HepG2 (cell line): ENCODE measurements around the gene SYT8. TPM values are rescaled to one million over a fixed set of nuclear protein-coding genes. Genes with fewer than 3 reads are reported as not detected.
A peak's percentile ranks its signal among the peaks of the same experiment; 100 is the strongest.

Experiments
- ARNT ChIP-seq: fragments of 450-650 bp; IDR thresholded peaks from 2 replicates; pipeline ENCODE4 v1.6.1; 2017
- ETV6 ChIP-seq: sonication (generic); formaldehyde crosslinking; conservative IDR thresholded peaks from 2 replicates; pipeline ENCODE4 v1.4.0; 2020; ENCODE audit warnings: missing genetic modification reagents
- HIVEP1 ChIP-seq: sonication (generic); formaldehyde crosslinking; IDR thresholded peaks from 2 replicates; pipeline ENCODE4 v1.4.0; 2020; ENCODE audit warnings: mild to moderate bottlenecking, missing genetic modification reagents
- HNRNPL ChIP-seq: fragments of 200-400 bp; formaldehyde crosslinking; IDR thresholded peaks from 2 replicates; pipeline ENCODE4 v1.6.1; 2017; ENCODE audit warnings: mild to moderate bottlenecking, low read depth, low read length
- KLF12 ChIP-seq: sonication (generic); formaldehyde crosslinking; IDR thresholded peaks from 2 replicates; pipeline ENCODE4 v1.4.0; 2020; ENCODE audit warnings: missing genetic modification reagents, borderline replicate concordance
- NFIC ChIP-seq: IDR thresholded peaks from 2 replicates; pipeline ENCODE4 v1.6.1; 2012; ENCODE audit warnings: mild to moderate bottlenecking, low read length, inconsistent platforms
- NR2F1 ChIP-seq, 2 experiments: fragments of 450-650 bp in 1 of 2; formaldehyde crosslinking in 1 of 2; IDR thresholded peaks; 2 replicates each; pipeline versions ENCODE4 v1.5.0 to v1.6.1; 2016 to 2020; ENCODE audit warnings: mild to moderate bottlenecking in 1 of 2, missing compliant biosample characterization in 1 of 2, missing genetic modification reagents in 1 of 2, moderate library complexity in 1 of 2
- PHF20 ChIP-seq: sonication (generic); formaldehyde crosslinking; IDR thresholded peaks from 2 replicates; pipeline ENCODE4 v1.5.0; 2020; ENCODE audit warnings: mild to moderate bottlenecking, missing genetic modification reagents
- SP4 ChIP-seq: sonication (generic); formaldehyde crosslinking; IDR thresholded peaks from 2 replicates; pipeline ENCODE4 v1.8.1; 2023; ENCODE audit warnings: mild to moderate bottlenecking, missing genetic modification reagents
- ZBTB2 ChIP-seq: sonication (generic); formaldehyde crosslinking; IDR thresholded peaks from 2 replicates; pipeline ENCODE4 v1.8.0; 2022; ENCODE audit warnings: low read depth, missing genetic modification reagents
- ZBTB21 ChIP-seq: sonication (generic); formaldehyde crosslinking; IDR thresholded peaks from 2 replicates; pipeline ENCODE4 v1.4.0; 2020; ENCODE audit warnings: missing genetic modification reagents
- ZNF17 ChIP-seq: sonication (generic); formaldehyde crosslinking; IDR thresholded peaks from 2 replicates; pipeline ENCODE4 v1.5.0; 2020; ENCODE audit warnings: mild to moderate bottlenecking, missing genetic modification reagents
- ZNF350 ChIP-seq: sonication (generic); formaldehyde crosslinking; IDR thresholded peaks from 2 replicates; pipeline ENCODE4 v1.4.0; 2020; ENCODE audit warnings: mild to moderate bottlenecking, low read depth, missing genetic modification reagents, borderline replicate concordance
- ZNF367 ChIP-seq: sonication (generic); formaldehyde crosslinking; IDR thresholded peaks from 2 replicates; pipeline ENCODE4 v1.4.0; 2020; ENCODE audit warnings: missing genetic modification reagents, borderline replicate concordance
- ZNF678 ChIP-seq: sonication (generic); formaldehyde crosslinking; IDR thresholded peaks from 2 replicates; pipeline ENCODE4 v1.4.0; 2020; ENCODE audit warnings: mild to moderate bottlenecking, missing genetic modification reagents
- ZNF839 ChIP-seq: sonication (generic); formaldehyde crosslinking; IDR thresholded peaks from 2 replicates; pipeline ENCODE4 v1.4.0; 2020; ENCODE audit warnings: missing genetic modification reagents, mild to moderate bottlenecking, borderline replicate concordance
- polyA plus RNA-seq, 8 experiments: library from polyadenylated mRNA; depleted of rRNA in 3 of 8; stranded (reverse) in 7 of 8; unstranded in 1 of 8; fragments of >200 nt; fragmentation: Illumina TruSeq in 4 of 8; extraction: Trizol in 4 of 8; gene quantifications; 2 replicates each; pipeline versions ENCODE4 v1.2.1 to v1.2.3, GENCODE V29; 2011 to 2016; ENCODE audit warnings: low read depth in 4 of 8, missing spikeins in 1 of 8, mixed read lengths in 1 of 8; ENCODE audit not compliant: insufficient read depth in 1 of 8
- total RNA-seq, 5 experiments: library from RNA; depleted of rRNA; stranded (reverse); fragments of >200 nt; fragmentation: Illumina TruSeq; extraction: Trizol; gene quantifications; 2 replicates each; pipeline ENCODE4 v1.2.3, GENCODE V29; 2016; ENCODE audit warnings: low read depth in 1 of 5
- TF ChIP-seq, protein P1 (sequence below): sonication (generic); formaldehyde crosslinking; conservative IDR thresholded peaks from 2 replicates; pipeline ENCODE4 v1.8.0; 2022; ENCODE audit warnings: mild to moderate bottlenecking, moderate library complexity, missing genetic modification reagents
- TF ChIP-seq, protein P2 (sequence below): sonication (generic); formaldehyde crosslinking; IDR thresholded peaks from 2 replicates; pipeline ENCODE4 v1.4.0; 2020; ENCODE audit warnings: missing genetic modification reagents, borderline replicate concordance
- TF ChIP-seq, protein P3 (sequence below): sonication (generic); formaldehyde crosslinking; IDR thresholded peaks from 2 replicates; pipeline ENCODE4 v1.4.0; 2020; ENCODE audit warnings: mild to moderate bottlenecking, missing genetic modification reagents

The SYT8 gene
- total and polyA plus RNA-seq, 2 of the 13 experiments (the other 11 are each of a cell fraction or from before 2014, with no cell fraction given) = 0.60 to 2.3 TPM

- TF ChIP-seq, protein P1, sequence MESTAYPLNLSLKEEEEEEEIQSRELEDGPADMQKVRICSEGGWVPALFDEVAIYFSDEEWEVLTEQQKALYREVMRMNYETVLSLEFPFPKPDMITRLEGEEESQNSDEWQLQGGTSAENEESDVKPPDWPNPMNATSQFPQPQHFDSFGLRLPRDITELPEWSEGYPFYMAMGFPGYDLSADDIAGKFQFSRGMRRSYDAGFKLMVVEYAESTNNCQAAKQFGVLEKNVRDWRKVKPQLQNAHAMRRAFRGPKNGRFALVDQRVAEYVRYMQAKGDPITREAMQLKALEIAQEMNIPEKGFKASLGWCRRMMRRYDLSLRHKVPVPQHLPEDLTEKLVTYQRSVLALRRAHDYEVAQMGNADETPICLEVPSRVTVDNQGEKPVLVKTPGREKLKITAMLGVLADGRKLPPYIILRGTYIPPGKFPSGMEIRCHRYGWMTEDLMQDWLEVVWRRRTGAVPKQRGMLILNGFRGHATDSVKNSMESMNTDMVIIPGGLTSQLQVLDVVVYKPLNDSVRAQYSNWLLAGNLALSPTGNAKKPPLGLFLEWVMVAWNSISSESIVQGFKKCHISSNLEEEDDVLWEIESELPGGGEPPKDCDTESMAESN (CRISPR knock-in tag) = no peak
- no peak for TF ChIP-seq ZNF678 (CRISPR knock-in tag)
- TF ChIP-seq ARNT = no peak
- peak; percentile 56 to 77; a peak in 3 of 4 replicates for TF ChIP-seq NR2F1 (CRISPR knock-in tag; IDR thresholded peaks at IDR 0.05)
- TF ChIP-seq HNRNPL = peak; percentile 100
- peak; percentile 40; the same call in 1 of the 2 replicates for TF ChIP-seq SP4 (CRISPR knock-in tag)
- TF ChIP-seq KLF12 (CRISPR knock-in tag) = no peak
- peak; percentile 61; the same call in 1 of the 2 replicates for TF ChIP-seq ZBTB2 (CRISPR knock-in tag)
- TF ChIP-seq HIVEP1 (CRISPR knock-in tag) = peak; percentile 92
- TF ChIP-seq ZNF367 (CRISPR knock-in tag) = no peak
- TF ChIP-seq, protein P2, sequence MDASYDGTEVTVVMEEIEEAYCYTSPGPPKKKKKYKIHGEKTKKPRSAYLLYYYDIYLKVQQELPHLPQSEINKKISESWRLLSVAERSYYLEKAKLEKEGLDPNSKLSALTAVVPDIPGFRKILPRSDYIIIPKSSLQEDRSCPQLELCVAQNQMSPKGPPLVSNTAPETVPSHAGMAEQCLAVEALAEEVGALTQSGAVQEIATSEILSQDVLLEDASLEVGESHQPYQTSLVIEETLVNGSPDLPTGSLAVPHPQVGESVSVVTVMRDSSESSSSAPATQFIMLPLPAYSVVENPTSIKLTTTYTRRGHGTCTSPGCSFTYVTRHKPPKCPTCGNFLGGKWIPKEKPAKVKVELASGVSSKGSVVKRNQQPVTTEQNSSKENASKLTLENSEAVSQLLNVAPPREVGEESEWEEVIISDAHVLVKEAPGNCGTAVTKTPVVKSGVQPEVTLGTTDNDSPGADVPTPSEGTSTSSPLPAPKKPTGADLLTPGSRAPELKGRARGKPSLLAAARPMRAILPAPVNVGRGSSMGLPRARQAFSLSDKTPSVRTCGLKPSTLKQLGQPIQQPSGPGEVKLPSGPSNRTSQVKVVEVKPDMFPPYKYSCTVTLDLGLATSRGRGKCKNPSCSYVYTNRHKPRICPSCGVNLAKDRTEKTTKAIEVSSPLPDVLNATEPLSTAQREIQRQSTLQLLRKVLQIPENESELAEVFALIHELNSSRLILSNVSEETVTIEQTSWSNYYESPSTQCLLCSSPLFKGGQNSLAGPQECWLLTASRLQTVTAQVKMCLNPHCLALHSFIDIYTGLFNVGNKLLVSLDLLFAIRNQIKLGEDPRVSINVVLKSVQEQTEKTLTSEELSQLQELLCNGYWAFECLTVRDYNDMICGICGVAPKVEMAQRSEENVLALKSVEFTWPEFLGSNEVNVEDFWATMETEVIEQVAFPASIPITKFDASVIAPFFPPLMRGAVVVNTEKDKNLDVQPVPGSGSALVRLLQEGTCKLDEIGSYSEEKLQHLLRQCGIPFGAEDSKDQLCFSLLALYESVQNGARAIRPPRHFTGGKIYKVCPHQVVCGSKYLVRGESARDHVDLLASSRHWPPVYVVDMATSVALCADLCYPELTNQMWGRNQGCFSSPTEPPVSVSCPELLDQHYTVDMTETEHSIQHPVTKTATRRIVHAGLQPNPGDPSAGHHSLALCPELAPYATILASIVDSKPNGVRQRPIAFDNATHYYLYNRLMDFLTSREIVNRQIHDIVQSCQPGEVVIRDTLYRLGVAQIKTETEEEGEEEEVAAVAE = peak; percentile 87
- TF ChIP-seq NFIC = no peak
- TF ChIP-seq PHF20 (CRISPR knock-in tag) = peak; percentile 55; the same call in 1 of the 2 replicates
- no peak for TF ChIP-seq ETV6 (CRISPR knock-in tag)
- TF ChIP-seq ZBTB21 (CRISPR knock-in tag) = peak; percentile 62
- TF ChIP-seq, protein P3, sequence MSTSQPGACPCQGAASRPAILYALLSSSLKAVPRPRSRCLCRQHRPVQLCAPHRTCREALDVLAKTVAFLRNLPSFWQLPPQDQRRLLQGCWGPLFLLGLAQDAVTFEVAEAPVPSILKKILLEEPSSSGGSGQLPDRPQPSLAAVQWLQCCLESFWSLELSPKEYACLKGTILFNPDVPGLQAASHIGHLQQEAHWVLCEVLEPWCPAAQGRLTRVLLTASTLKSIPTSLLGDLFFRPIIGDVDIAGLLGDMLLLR (CRISPR knock-in tag) = no peak
- no peak for TF ChIP-seq ZNF17 (CRISPR knock-in tag)
- peak; percentile 53; the same call in 1 of the 2 replicates for TF ChIP-seq ZNF839 (CRISPR knock-in tag)
- peak; percentile 80 for TF ChIP-seq ZNF350 (CRISPR knock-in tag)
Observed at GRCh38 chr11:1842149-1843097, 7.6 kb downstream of the SYT8 start (continued).
